T-helper 22 cell (primary cell): ENCODE results near the gene TENM4.
"Not testable (repeated sequence)": the region's sequence is repeated elsewhere in the genome, so short reads cannot be mapped to it uniquely, and the experiment has no call there.

Experiments used
- DNase-seq: peaks from one replicate; pipeline ENCODE4 v3.0.0-alpha.2; 2020; ENCODE audit warnings: low read depth

Gene TENM4

DNA sequence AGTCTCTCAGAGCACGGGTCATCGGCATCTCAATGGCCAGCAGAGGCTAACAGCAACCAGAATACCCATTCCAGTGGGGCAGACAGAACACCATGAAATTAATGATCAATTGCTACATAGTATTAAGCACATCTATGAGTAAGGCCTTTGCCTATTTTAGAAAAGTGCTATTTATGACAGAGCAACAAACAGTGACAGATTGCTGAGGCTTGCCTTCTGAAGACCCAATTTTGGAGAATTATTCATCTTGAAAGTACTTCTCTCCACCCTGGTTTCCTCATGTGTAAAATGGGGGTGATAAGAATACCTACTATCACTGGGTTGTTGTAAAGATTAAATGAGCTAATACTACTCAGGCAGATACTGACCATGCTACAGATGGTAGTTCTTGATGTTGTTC is 232.7 kb downstream of the TENM4 start:
- DNase-seq, result no peak

DNA sequence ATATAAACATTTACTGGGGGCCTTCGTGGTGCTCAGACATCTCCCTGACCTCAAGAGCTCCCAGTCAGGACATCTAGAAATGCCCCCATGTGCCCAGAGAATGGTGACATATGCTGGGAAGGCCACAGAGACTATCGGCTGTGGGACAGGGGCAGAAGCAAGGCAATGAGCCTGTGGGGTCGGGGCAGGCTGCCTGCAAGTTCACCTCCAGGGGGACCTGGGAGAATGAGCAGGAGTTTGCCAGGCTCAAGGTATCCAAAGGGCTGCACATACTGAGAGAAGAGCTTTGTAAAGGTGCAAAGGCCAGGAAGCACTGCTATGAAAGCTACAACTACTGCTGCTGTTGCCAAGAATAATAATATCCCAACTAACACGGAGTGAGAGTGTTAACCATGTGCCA is 233.9 kb downstream of the TENM4 start:
- DNase-seq, result no peak

DNA sequence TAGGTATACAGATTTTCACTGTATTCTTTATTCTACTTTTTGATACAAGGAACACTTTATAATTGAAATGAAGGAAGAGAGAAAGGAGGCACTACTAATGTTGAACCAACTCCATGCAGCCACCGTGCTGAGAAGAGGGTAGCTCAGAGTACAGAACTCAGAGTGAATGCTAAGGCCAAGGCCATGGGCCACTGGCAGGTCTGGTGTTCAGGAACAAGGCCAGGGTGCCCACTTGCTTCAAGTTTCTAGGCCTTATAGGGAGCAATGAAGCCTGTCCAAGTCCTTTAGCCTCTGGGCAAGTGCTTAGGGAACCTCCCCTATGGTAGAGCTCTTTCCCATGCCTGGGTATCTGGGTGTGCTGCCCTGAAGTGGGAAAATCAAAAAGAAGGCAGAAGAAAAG is 235.0 kb downstream of the TENM4 start:
- DNase-seq, result no peak

DNA sequence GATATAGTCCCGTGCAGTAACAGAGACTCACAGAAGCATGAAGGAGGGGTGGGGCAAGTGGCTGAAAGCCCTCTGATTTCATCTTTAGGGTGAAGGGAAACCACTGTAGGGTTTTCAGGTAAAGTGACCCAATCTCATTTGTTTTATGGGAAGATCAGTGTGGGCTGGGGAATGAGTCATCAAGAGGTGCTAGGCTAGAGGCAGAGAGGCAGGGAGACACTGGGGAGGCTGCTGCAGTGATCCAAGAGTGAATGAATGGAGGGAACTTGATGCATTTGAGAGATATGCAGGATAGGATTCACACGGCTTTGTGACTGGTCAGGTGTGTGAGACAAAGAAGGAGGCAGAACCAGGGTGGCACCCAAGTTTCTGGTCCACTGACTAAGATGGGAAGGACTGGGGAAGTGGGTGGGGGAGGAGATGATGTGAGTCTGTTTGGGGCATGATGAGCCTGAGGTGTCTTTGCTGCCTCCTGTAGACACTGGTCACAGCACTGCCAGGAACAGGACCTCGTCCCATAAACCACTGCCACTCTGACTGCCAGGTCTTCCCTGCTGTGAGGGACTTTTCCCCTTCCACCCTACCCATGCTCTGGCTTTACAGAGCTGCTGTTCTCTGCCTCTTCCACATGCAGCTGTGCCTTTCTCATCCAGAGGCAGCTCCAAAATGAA is 239.0 kb downstream of the TENM4 start:
- DNase-seq, result no peak

DNA sequence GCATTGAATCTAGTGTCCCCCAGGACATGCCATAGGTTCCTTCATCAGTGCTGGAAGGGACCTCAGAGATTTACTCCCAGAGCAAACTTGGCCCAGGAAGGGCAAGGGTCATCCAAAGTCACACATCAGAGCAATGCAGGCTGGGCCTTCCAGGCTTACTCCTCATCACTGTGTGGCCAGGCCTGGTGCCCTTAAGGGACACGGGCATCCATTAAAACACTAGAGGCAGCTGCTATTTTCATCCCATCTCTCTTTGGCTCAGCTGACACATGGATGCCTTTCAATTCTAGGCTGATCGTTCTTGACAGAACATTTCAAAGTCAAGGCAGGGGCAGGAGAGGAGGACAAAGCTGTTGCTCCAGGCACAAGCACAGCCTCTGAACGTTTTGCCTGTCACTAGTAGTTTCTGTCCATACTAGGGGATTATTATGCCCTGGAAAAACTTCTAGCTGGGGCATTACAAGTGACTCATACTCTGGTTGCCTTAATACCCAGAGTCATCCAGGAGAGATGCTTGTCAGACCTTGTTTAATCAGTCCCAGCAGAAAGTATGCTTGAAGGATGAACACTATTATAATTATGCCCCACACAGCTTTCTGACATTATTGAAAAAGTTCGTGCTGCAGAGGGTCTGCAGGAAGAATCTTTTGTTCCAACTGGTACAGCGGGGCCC is 240.3 kb downstream of the TENM4 start:
- DNase-seq, result no peak

GRCh38 chr11:79199729-79200354 is 241.0 kb downstream of the TENM4 start:
- DNase-seq, result no peak

GRCh38 chr11:79198898-79199250 is 242.0 kb downstream of the TENM4 start:
- no peak for DNase-seq

- no peak for DNase-seq
These were observed 242.5 kb downstream of the TENM4 start for GRCh38 chr11:79198203-79198897.

DNA sequence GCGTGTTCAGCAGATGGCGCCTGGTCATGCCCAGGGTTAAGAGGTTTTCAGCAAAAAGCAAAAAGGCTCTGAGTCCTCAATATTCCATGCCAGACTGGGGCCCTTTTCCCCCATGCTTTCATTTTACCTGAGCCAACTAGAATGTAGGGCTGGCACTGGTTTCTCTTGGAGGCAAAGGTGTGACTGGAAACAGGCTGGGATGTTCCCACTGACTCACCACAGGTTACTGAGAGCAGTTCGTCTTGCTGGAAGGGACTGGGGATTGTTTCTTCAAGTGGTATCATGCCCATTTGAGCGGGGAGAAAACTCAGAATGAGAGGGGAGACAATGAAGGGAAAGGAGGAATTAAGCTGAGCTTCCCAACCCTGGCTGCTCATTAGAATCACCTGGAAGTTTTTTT is 243.9 kb downstream of the TENM4 start:
- DNase-seq, result no peak

DNA sequence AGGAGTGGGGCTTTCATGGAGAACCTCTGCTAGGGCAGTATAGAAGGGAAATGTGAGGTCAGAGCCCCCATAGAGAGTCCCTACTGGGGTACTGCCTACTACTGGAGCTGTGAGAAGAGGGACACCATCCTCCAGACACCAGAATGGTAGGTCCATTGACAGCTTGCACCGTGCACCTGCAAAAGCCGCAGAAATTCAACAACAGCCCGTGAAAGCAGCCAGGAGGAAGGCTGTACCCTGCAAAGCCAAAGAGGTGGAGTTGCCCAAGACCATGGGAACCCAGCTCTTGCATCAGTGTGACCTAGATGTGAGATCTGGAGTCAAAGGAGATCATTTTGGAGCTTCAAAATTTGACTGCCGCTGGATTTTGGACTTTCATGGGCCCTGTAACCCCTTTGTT is 245.6 kb downstream of the TENM4 start:
- no peak for DNase-seq

- no peak for DNase-seq
These were observed 247.0 kb downstream of the TENM4 start for GRCh38 chr11:79193663-79194310.

DNA sequence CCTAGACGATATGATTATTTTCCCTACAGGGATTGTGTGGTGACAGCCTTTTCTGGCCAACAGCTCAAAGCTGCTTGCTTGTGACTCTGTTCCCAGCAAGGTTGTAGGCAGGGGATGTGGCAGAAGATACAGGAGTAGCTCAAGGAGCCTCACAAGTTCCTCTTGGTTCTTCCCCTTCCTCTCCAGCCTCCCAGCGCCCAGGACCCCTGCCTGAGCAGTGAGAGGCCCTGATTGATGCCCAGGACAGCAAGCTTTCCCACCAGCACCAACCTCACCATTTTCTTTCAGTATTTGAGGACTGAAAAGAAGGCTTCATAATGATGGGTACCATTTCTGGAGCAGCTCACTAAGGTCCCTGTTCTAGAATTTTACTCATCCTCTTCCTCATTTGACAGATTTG is 248.0 kb downstream of the TENM4 start:
- DNase-seq, result no peak

GRCh38 chr11:79191716-79192115 is 249.1 kb downstream of the TENM4 start:
- not testable (repeated sequence) for DNase-seq

GRCh38 chr11:79190553-79190952 is 250.3 kb downstream of the TENM4 start:
- DNase-seq, result not testable (repeated sequence)

- no peak for DNase-seq
These were observed 251.2 kb downstream of the TENM4 start for GRCh38 chr11:79189601-79190000.

DNA sequence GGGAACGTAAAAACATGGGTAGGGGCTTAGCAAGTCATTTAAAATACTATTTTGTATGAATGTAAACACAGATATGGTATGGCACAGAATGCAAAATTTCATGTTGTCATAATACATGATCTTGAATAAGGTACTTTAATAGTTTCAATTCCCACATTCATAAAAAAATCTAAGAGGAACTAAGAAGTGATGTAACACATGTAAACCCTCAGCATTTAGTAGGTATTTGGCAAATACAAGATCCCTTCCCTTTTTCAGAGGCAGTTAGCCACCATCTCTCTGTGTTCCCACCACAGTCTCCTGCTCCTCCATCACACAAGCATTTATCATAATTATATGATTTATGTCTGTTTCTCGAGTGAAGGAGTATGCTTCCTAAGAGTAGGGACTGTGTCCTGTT is 251.8 kb downstream of the TENM4 start:
- DNase-seq, result no peak

DNA sequence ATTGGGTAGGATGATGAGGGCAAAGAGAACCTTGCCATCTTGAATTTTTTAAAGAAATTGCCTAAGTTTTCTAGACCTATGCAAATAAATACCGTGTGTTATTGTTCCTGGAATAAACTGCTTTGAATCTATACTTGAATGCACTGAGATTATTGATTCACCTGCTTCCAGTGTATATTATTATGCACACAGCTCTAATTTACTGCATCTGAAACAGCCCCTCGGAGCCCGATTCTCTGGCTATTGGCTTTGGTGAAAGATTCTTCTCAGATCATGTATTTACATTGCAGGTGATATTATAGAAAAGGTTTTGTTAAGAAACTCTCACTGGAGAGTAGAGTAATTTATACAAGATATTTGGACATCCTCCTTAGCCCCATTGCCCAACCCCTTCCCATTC is 254.2 kb downstream of the TENM4 start:
- no peak for DNase-seq

DNA sequence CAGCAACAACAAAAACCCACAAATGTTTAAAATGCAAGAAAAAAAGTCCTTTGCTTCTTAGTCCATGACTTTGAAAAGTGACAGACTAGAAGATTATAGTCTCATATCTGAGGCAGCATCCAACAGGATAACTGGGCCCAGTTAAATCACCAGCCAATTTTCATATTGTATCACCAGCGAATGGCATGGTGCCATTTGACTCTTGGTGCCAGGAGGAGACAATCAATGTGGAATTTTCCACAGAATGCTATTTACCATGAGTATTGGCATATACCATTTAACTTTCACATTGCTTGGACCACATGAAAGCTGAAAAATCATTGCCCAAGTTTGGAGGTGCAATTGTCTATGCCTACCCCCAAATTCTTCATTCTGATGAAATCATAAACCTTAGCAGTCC is 255.5 kb downstream of the TENM4 start:
- no peak for DNase-seq

DNA sequence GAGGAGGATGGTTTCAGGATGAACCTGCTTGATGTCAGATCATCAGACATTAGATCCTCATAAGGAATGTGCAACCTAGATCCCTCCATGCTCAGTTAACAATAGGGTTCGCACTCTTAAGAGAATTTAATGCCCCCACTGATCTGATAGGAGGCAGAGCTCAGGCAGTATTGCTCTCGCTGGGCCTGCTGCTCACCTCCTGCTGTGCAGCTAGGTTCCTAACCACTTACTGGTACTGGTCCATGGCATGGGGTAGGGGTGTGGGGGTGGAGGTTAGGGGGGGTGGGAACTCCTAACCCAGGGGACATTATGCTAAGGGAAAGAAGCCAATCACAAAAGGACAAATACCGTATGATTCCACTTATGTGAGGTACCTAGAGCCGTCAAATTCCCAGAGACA is 256.5 kb downstream of the TENM4 start:
- DNase-seq, result no peak

GRCh38 chr11:79182794-79183193 is 258.0 kb downstream of the TENM4 start:
- no peak for DNase-seq

- DNase-seq, result no peak
These were observed 261.7 kb downstream of the TENM4 start for GRCh38 chr11:79179087-79179486.
